Heart left ventricle (tissue), 16 donors: ENCODE measurements around the gene CHRM1. TPM values are rescaled to one million over a fixed set of nuclear protein-coding genes. Genes with fewer than 3 reads are reported as not detected.

Experiments used
- ATAC-seq, 4 donors: fragments of 200-7000 bp; cut with Tn5 transposase; one replicate each; pipeline ENCODE4 v1.9.1; 2020 to 2022; ENCODE audit warnings: moderate library complexity in 4 of 4, mild to moderate bottlenecking in 3 of 4, moderate number of reproducible peaks in 1 of 4
- DNase-seq, 5 donors: peaks; one replicate each; pipeline ENCODE4 v3.0.0-alpha.2; 2020
- H3K27ac ChIP-seq, 12 donors: fragments of 200-600 bp; sonication (generic) in 4 of 12; one replicate each; pipeline versions ENCODE4 v1.5.0 to v1.8.0; 2016 to 2022; ENCODE audit warnings: mild to moderate bottlenecking in 2 of 12
- H3K27me3 ChIP-seq, 9 donors: fragments of 200-600 bp; sonication (generic) in 2 of 9; one replicate each; pipeline versions ENCODE4 v1.5.1 to v1.8.0; 2016 to 2022; ENCODE audit warnings: mild to moderate bottlenecking in 3 of 9
- H3K36me3 ChIP-seq, 9 donors: fragments of 200-600 bp; sonication (generic) in 2 of 9; one replicate each; pipeline versions ENCODE4 v1.5.0 to v1.8.0; 2018 to 2022; ENCODE audit warnings: mild to moderate bottlenecking in 2 of 9
- H3K4me1 ChIP-seq, 12 donors: fragments of 200-600 bp; sonication (generic) in 4 of 12; one replicate each; pipeline versions ENCODE4 v1.5.0 to v1.8.0; 2016 to 2022; ENCODE audit warnings: mild to moderate bottlenecking in 3 of 12
- H3K4me3 ChIP-seq, 12 donors: fragments of 200-600 bp; sonication (generic) in 4 of 12; one replicate each; pipeline versions ENCODE4 v1.5.0 to v1.8.0; 2017 to 2022; ENCODE audit warnings: mild to moderate bottlenecking in 9 of 12, moderate library complexity in 4 of 12
- H3K9me3 ChIP-seq, 12 donors: fragments of 200-600 bp; sonication (generic) in 4 of 12; one replicate each; pipeline versions ENCODE4 v1.5.0 to v1.8.0; 2016 to 2022; ENCODE audit warnings: mild to moderate bottlenecking in 1 of 12
- POLR2A ChIP-seq, 2 donors: fragments of 450-650 bp; IDR thresholded peaks; one replicate each; pipeline ENCODE4 v1.6.1; 2017; ENCODE audit warnings: antibody characterized with exemption in 2 of 2, mild to moderate bottlenecking in 2 of 2, moderate library complexity in 2 of 2
- WGBS, 4 donors: extraction: QIAGEN DNeasy Blood & Tissue Kit in 2 of 4; methylation state at CpG; one replicate each; pipeline versions ENCODE4 v1.1.5 to v1.1.7; 2013 to 2018; 5-methylcytosine and 5-hydroxymethylcytosine counted together
- intact Hi-C, 10 donors: fragments of 100-400 bp; cut with DNase I; formaldehyde crosslinking; loops; one replicate each; pipeline versions ENCODE4 v1.11.1 to v1.14.2; 2022
- polyA plus RNA-seq, 2 donors: library from polyadenylated mRNA; stranded (reverse); fragments of 200-250 nt; gene quantifications; one replicate each; pipeline ENCODE4 v1.2.3, GENCODE V29; 2013
- total RNA-seq, 9 donors: library from RNA; depleted of rRNA in 2 of 9; stranded (reverse); fragments of >200 nt in 2 of 9; fragmentation: NEBNext Ultra II Directional in 3 of 9; extraction: Animal tissue kit (Norgen Biotek cat#: 25700) in 3 of 9; gene quantifications; one replicate each; pipeline versions ENCODE4 v1.1.0 to v1.2.4, GENCODE V29; 2016 to 2023
- TF ChIP-seq, protein P1 (sequence below), 12 donors: fragments of 200-600 bp; sonication (generic) in 4 of 12; IDR thresholded peaks; one replicate each; pipeline versions ENCODE4 v1.5.0 to v1.8.0; 2018 to 2022; ENCODE audit warnings: antibody characterized with exemption in 12 of 12, mild to moderate bottlenecking in 5 of 12
- donor health status: ischemic (EF 13 %, LVEDD 7.1; RV severe dilation, severe dysfunction).
- donor health status: healthy with polysubstance abuse.
- donor health status: DM: no; HTN: yes; CAD: no.
- donor health status: DM: no; HTN: no; CAD: no.
- donor health status: ischemic (EF 25% LVEDD 6.9; RV normal size, moderate dysfunction).
- donor health status: ischemic (EF 25% LVEDD 5.7; RV mildly dilated, moderate dysfunction).
- donor health status: healthy.
- donor health status: DM: yes; HTN: yes; CAD: no.
- donor health status: ischemic (EF 35%, LVEDD 5.7; RV mildly dilated, moderate dysfunction).
- donor health status: nonischemic (EF 11% LVEDD 7.7; RV severe dilation, severe dysfunction).
- donor health status: DM: yes; HTN: yes; CAD: no.
- donor health status: PGD.
- donor health status: ischemic (EF 29% LVEDD 5.4; RV normal size, mild dysfunction).
- donor health status: nonischemic (EF 23%, LVEDD 6.1; RV moderate dilation, normal function).

The CHRM1 gene
- total and polyA plus RNA-seq, 11 donors = 0.08 to 0.31 TPM; not detected in 9

DNA sequence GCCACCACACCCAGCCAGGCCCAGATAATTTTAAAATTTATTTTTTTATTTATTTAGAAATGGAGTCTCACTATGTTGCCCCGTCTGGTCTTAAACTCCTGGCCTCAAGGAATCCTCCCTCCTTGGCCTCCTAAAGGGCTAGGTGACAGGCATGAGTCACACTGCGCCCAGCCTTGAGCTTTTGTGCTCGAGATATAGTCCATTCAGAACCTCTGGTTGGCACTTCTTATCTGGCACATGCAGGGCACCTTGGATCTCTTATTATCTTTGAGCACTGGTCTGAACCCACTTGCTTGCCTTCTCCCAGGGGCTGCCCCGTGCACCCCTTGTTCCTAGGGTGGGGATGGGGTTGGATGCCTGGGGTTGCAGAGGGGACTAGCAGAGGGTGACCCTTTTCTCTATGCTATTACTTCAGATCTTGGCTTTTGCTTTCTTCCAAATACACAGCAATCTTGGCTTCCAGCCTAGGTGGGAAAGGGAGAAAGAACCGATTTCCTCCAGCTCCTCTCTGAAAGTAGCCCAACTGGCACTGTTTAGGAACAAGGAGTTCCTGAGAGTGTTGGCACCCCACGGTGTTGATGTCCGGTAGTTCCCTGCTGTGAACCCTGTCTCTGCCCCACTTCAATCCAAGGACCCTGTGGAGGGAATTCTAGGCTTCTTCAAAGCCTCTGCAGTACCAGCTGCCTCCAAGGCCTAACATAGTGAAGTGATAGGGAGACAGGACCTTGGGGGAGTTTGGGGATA lies 41.8 kb downstream of the CHRM1 start:
- no peak for TF ChIP-seq POLR2A (IDR thresholded peaks at IDR 0.05)
- TF ChIP-seq, protein P1, sequence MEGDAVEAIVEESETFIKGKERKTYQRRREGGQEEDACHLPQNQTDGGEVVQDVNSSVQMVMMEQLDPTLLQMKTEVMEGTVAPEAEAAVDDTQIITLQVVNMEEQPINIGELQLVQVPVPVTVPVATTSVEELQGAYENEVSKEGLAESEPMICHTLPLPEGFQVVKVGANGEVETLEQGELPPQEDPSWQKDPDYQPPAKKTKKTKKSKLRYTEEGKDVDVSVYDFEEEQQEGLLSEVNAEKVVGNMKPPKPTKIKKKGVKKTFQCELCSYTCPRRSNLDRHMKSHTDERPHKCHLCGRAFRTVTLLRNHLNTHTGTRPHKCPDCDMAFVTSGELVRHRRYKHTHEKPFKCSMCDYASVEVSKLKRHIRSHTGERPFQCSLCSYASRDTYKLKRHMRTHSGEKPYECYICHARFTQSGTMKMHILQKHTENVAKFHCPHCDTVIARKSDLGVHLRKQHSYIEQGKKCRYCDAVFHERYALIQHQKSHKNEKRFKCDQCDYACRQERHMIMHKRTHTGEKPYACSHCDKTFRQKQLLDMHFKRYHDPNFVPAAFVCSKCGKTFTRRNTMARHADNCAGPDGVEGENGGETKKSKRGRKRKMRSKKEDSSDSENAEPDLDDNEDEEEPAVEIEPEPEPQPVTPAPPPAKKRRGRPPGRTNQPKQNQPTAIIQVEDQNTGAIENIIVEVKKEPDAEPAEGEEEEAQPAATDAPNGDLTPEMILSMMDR (IDR thresholded peaks at IDR 0.05) = no peak
- ATAC-seq = no peak
- no peaks in the 10 kb centered on the region for H3K27me3 ChIP-seq
- WGBS, 4 donors = 52 to 64% (median 57%) methylated on average over 7 of the region's 7 CpGs
- intact Hi-C loops = no loop called here
- no peak for DNase-seq
- H3K4me1 ChIP-seq = peaks cover 13 to 44% (median 39%) of the 10 kb centered on the region in 12 donors
- H3K9me3 ChIP-seq = no peaks in the 10 kb centered on the region
- H3K36me3 ChIP-seq = peaks cover 0 to 23% (median 20%) of the 10 kb centered on the region in 9 donors
- H3K27ac ChIP-seq = peak overlapping the region; percentile 93 to 100 (median 99)
- peak overlapping the region in 8 of 12 donors; percentile 82 to 100 (median 98) for H3K4me3 ChIP-seq

DNA sequence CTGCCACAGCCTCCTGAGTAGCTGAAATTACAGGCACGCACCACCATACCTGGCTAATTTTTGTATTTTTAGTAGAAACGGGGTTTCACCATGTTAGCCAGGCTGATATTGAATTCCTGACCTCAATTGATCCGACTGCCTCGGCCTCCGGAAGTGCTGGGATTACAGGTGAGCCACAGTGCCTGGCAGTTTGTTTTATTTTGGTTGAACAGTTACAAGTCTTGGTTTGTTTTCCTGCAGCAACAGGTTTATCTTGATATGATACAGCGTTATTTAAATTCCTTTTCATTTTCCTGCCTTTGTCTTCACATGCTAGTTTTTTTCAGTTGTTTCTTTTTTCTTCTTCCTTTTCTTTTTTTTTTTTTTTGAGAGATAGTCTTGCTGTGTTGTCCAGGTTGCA lies 44.5 kb downstream of the CHRM1 start:
- no peaks in the 10 kb centered on the region for H3K9me3 ChIP-seq
- no peak for ATAC-seq
- no peak overlapping the region for H3K4me3 ChIP-seq
- H3K36me3 ChIP-seq = no peaks in the 10 kb centered on the region
- peaks cover 6 to 17% (median 15%) of the 10 kb centered on the region in 12 donors for H3K4me1 ChIP-seq
- no peak overlapping the region for H3K27ac ChIP-seq
- no peaks in the 10 kb centered on the region for H3K27me3 ChIP-seq
- TF ChIP-seq, protein P1 (IDR thresholded peaks at IDR 0.05) = no peak
- no peak for TF ChIP-seq POLR2A (IDR thresholded peaks at IDR 0.05)
- intact Hi-C loops = no loop called here
- 84 to 94% (median 89%) methylated on average over 6 of the region's 6 CpGs for WGBS, 4 donors
- no peak for DNase-seq

DNA sequence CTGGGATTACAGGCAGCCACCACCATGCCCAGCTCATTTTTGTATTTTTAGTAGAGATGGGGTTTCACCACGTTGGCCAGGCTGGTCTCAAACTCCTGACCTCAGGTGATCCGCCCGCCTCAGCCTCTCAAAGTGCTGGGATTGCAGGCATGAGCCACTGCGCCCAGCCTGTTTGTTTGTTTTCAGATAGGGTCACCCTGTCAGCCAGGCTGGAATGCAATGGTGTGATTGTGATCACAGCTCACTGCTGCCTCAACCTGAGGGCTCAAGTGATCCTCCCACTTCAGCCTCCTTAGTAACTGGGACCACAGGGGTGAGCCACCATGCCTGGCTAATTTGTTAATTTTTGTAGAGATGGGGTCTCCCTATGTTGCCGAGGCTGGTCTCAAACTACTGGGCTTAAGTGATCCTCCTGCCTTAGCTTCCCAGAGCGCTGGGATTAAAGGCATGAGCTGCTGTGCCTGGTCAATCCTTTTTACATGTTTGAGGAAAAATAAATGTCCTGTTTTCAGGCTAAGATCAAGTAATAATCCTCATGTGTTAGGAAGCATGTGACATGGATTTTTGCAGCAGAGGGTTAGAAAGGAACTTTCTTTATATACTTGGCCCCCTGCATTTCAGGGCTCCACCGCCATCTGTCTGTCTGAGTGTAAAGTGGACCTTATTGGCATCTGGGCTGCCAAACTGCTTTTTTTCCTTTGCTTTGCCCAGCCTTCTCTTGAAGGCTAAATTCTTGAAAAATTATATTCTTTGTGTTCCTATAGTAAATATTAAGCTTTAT lies 45.3 kb downstream of the CHRM1 start:
- intact Hi-C loops = no loop called here
- H3K4me3 ChIP-seq = no peak overlapping the region
- no peak for TF ChIP-seq POLR2A (IDR thresholded peaks at IDR 0.05)
- TF ChIP-seq, protein P1 (IDR thresholded peaks at IDR 0.05) = no peak
- H3K36me3 ChIP-seq = no peaks in the 10 kb centered on the region
- no peaks in the 10 kb centered on the region for H3K9me3 ChIP-seq
- DNase-seq (no peak), ATAC-seq (no peak)
- peaks cover 6 to 17% (median 15%) of the 10 kb centered on the region in 12 donors for H3K4me1 ChIP-seq
- no peak overlapping the region for H3K27ac ChIP-seq
- no peaks in the 10 kb centered on the region for H3K27me3 ChIP-seq
- WGBS, 4 donors = 86 to 94% (median 88%) methylated on average over 7 of the region's 7 CpGs

DNA sequence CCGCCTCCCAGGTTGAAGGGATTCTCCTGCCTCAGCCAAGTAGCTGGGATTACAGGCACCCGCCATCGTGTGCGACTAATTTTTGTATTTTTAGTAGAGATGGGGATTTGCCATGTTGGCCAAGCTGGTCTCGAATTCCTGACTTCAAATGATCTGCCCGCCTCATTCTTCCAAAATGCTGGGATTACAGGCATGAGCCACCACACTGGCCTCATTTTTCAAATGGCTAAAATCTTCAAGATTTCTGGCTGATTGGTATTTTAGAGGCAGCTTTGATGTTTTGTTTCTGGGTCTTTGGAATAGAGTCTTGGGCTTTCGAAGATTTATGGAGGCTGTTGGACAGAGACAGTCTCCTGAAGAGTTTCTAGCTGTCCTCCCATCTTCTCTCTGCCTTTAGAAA lies 46.3 kb downstream of the CHRM1 start:
- DNase-seq (no peak), ATAC-seq (no peak)
- Histone ChIP-seq H3K4me1 (peaks cover 4 to 12% (median 8%) of the 10 kb centered on the region in 12 donors), H3K4me3 (no peak overlapping the region), H3K36me3 (no peaks in the 10 kb centered on the region), H3K27ac (no peak overlapping the region), H3K27me3 (no peaks in the 10 kb centered on the region), H3K9me3 (no peaks in the 10 kb centered on the region)
- WGBS, 4 donors = 95 to 99% (median 96%) methylated on average over 7 of the region's 7 CpGs
- intact Hi-C loops = no loop called here
- TF ChIP-seq POLR2A (IDR thresholded peaks at IDR 0.05) = no peak
- TF ChIP-seq, protein P1 (IDR thresholded peaks at IDR 0.05) = no peak
